DMS53 treated with DMSO at 0.1 percent for 48 hours (cell line): Measurements from ENCODE around the gene BCOR.

Source experiments
- DNase-seq: peaks from one replicate; lab custom pipeline; 2025; ENCODE audit not compliant: unreplicated experiment; lab: John Stamatoyannopoulos, UW

The BCOR gene

GRCh38 chrX:40035726-40036125, 62.0 kb downstream of the BCOR start:
- no peak for DNase-seq

- no peak for DNase-seq
These were observed 65.8 kb downstream of the BCOR start for GRCh38 chrX:40031911-40032310.

GRCh38 chrX:40030205-40030604, 67.6 kb downstream of the BCOR start:
- DNase-seq: no peak

GRCh38 chrX:40022421-40022820, 75.3 kb downstream of the BCOR start:
- DNase-seq: no peak

GRCh38 chrX:40021647-40022046, 76.1 kb downstream of the BCOR start:
- DNase-seq: no peak

- DNase-seq: no peak
These were observed 78.2 kb downstream of the BCOR start for GRCh38 chrX:40019541-40019940.

GRCh38 chrX:40018041-40018440, 79.7 kb downstream of the BCOR start:
- no peak for DNase-seq

- no peak for DNase-seq
These were observed 81.0 kb downstream of the BCOR start for GRCh38 chrX:40016749-40017148.

DNA sequence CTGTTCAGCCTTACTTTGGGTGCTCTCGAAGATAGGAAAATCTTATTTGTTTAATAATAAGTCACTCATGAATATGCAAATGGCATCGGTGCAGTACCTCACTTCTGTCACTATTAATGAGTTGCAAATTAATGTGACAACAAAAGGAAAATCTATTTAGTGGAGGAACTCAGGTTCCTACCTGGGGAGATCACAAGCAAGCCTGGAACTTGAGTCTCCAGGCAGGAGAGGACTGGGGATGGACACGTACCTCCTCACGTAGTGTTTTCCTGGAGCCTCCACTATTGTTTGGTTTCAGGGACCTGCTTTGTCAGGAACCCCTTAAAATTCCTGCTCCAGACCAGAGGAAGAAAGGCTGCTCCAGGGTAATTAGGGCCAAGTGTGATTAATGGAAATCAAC, 82.1 kb downstream of the BCOR start:
- DNase-seq: no peak

DNA sequence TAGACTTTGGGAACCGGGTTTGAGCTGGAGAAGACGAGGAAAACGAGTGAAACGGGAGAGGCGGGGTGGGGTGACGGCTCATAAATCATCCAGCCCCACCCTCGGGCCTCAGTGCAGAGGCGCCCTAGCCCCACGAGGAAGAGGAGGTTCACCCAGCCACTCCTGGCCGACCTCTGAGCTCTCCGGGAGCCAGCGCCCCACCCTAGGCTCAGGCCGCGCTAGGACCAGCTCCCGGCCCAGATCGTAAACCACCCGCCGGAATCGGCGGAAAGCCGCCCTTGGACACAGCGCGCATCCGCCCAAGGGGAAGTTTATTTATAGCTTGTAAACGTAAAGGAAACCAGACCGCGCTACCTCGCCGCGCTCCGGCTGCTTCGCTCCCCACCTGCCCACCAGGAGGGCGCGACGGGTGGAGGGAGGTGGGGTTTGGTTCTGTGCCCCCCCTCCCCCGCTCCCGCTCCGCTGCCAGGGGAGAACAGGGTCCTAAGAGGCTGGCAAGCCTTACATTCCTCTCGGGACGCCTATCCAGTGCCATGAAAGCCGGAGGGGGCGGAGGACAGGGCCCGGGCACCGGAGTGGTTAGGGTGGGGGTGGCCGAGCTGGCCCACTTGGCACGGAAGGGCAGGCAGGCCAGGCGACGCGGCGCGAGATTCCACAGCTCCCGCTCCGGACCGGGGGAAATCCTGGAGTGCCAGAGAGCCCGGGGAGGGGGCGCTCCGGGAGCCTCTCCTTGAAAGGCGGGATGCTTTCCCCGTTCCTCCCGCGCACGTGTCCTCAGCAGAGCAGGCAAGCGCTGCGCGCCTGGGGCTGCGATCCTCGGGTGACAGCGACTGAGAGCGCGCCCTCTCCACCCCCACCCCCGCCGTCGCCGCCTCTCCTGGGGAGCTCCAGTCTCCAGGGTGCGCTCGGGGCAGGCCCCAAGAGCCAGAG, 84.2 kb downstream of the BCOR start:
- DNase-seq: peak; percentile 48

GRCh38 chrX:40012868-40013265, 84.9 kb downstream of the BCOR start:
- peak; percentile 63 for DNase-seq

DNA sequence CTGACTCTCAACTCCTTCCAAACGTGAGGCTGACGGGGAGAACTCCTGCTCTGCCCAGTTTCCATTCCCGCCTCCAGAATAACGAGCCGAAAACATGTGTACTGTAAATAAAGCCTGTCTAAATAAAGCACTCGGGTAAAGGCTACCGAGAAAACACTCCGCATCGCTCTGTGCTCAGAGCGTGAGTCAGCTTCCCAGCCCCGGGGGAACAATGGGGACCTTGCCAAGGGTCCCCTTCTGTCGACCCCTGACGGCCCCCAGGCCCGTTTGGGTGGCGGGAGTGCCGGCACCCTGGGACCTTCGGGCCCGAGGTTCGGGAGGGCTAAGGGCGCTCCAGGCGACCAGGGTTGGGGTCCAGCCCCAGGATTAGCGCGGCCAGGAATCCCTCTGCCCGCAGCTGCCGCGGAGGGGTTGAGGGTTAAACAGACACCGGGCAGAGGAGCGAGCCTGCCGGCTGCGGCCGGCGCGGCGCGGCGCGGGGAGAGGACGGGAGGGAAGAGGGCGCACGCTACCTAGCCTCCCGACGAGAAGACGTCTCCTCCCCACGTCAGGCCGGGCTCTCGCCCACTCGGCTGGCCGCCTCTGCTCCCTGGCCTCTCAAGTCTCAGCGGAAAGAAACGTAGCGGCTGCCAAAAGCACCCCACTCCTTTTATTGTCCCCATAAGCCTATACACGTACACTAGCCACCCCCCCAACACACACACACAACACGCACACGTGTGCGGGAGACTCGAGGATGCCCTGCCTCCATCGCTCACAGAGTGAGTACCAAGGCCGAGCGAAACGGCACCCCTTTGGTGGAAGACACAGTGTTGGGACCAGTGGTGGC, 85.5 kb downstream of the BCOR start:
- peak; percentile 28 for DNase-seq

GRCh38 chrX:40011322-40012038, 86.3 kb downstream of the BCOR start:
- no peak for DNase-seq

DNA sequence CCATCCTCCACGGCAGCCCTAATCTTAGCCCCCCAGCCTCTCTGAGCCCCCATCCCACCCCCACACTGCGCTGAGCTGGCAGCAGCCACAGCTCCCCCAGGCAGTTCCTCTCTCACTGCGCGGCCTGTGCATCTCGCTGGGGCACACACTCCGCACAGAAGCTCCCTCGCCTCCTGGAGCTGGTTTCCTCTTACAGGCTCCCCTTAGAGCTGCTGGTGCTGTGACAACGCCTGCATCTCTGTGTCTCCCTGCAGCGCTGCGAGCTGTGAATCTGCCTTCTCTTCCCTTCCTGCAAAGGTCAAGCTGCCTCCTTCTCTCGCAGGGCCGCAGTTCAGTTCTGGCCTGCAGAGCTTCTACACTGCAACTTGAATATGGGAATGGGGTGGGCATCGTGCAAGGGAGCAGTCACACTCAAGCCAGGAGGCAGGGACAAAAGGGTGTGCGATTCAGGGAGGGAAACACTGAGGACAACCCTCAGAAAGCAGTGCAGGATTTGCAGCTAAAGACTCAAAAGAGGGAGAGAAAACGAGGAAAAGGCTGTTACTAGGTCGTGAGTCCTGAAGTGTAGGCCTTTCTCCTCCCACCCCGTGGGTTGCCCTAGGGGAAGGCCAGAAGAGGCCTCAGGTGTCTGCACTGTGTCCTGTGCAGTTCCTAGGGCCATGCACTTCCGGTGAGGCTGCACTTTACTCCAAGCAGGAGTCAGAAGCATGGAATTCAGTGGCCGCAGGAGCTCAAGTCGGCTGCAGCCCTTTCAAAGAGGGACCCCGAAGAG, 87.0 kb downstream of the BCOR start:
- no peak for DNase-seq

GRCh38 chrX:40009890-40010289, 87.9 kb downstream of the BCOR start:
- no peak for DNase-seq

GRCh38 chrX:40009462-40009851, 88.3 kb downstream of the BCOR start:
- DNase-seq: no peak

DNA sequence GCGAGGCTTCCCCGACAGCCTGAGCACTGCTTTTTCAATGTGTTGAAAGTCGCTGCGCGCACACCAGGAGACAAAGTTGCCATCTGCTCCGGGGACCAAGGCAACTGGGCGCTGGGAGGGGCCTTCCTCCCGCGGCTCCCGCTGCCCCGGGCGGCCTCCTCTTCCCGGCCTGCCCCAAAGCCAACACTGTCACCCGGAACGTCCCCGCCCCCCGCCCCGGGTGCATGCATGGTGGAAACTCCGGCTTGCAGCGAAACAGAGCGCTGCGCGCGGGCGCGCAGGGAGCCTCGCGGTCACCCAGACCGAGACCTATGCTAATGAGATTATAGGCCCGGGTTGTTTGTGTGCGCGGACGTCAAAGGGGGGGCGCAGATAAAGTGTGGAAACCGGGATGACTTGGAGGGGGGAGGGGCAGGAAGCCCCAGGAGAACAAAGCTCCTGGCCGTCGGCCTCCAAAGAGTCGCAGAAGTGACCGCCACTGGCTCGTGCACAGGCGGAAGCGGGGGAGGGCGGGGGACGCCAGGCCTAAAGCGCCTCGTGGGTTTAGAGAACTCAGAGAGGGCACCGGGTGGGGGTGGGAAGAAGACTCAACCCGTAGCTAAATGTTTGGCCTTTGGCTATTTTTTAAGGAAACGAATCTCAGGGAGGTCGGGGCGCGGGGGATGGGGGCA, 88.8 kb downstream of the BCOR start:
- DNase-seq: peak; percentile 54

DNA sequence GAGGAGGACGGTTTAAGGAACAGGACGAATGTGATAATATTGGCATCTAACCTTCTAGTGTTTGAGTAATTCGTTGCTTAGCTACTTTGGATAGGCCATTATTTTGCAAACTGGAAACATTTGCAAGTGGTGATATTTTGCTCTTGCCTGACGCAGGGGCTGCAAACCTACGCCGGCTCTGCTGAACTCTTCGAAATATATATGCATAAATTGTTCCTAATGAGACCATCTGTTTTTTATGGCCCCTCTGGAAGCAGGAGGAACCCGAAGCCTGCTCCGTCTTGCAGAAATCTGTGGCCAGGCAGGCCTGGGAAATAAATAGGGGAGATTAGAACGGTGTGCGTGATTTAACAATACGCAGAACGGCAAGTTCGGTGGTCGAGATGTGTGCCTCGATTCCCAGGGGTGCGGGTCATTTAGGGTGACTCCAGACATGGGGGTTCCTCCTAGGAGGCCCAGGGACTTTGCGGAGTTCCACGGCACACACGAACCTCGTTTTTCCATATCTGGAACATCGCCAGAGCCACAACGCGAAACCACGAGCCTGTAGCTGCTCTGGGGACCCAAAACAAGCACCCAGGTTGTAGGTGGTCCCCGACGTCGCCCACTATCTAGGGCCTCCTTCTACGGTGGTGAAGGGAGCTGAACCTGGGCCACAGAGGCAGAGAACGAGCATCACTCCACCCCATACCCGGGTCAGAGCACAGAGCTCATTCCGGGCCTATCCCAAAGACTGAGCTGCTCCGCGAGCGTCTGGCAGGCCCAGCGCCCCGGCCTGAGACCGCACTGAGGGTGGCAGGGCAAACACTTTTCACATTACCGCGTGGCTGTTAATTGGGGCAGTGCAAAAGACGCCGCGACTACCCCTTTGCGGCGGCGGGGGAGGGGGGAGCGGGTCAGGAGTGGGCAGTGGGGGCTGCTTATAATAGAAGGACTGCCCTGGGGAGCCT, 89.7 kb downstream of the BCOR start:
- no peak for DNase-seq

DNA sequence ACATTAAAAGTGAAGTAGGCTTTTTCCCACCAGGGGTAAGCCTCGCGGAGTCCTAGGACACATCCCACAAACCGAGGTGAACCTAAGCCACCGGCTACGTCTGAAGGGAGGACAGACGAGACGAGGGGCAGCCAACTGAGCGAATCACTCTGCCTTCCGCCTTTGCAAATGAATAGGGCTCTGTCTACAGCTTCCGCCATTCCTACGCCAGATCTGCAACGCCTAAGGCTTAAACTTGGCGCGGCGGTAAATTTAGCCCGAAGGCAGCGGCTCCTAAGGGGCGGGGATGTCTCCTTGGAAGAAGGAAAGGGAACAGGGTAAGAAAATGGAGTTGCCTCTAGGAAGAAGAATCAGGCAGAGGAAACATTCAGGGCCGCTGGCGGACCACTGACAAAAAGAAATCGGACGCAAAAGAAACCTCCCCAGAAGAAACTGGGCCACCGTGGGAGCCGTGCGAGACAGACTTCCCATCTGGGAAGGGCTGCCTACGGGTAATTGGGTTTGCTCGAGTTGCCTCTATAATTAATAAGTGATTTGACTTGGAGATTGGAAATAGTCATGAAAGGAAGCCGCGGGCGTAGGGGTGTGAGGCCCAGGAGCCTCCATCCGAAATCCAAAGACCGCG, 90.5 kb downstream of the BCOR start:
- no peak for DNase-seq
